Measurements from ENCODE around the gene CTCFL.
"Not testable (repeated sequence)": the region's sequence is repeated elsewhere in the genome, so short reads cannot be mapped to it uniquely, and the experiment has no call there.

CTCFL gene

DNA sequence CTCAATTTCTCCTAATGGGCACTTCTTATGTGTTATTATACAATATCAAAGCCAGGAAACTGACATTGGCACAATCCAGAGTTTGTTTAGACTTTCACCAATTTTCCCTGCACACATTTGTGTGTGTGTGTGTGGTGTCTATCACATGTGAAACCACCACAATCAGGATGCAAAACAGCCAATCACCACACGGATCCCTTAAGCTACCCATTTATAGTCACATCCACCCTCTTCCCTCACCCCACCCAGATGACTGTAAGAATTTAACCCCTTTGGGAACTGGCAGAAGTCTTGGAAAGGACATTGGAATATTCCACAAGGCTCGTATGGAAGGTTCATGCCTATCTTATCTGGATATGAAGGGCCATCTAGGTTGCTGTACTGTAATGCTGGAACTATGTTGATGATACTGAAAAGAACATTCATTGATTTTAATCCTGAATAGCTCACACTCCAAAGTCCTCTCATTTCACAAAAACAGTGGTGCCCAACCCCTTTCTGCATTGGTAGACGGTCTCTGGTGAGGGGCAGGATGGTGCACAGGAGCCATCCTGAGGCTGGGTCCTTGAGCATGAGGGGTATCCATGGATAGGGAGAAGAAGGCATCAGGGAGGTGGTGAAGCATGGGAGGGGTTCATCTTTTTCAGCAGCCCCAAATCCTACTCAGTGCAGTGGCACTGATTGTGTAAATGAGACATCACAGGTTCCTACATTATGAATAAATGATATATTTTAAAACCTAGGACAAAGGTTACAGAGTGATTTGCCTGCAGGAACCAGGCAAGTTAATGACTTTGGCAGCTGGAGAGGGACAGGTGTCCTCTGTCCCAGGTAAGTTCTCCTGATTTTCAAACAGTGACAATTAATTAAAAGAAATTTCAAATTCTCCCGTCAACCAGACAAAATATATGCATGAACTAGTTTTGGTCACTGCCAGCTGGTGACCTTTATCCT lies 12.1 kb upstream of the CTCFL start:
- no peak for DNase-seq (ENCODE audit: low read depth in 2 of 3, low spot score in 1 of 3)

DNA sequence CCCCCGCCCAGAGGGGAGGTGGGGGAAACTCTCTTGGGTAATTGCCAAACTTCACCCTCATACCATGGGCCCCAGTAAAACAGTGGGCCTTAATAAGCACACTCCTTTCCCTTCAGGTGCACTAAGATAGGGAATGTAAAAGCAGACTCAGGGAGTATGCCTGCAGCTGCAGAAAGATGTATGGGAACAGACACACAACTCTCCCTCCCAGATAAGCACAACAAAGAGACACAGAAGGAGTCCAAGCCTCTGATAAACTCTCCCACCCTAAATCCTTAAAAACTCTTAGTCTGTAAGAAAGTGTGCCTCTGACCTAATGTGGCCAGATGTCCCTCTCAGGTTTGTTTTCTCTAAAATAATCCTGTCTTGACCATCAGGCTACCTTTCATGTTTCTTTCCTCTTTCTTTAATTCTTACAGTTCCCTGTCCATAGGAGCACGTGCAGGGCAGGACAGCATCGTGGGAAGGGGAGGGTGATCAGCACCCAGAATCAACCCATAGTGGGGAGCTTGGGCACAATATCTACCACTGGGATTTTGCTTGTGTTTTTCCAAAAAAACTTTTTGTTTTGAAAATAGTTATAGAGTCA lies 11.3 kb upstream of the CTCFL start:
- no peak for DNase-seq (ENCODE audit: low read depth in 2 of 3, low spot score in 1 of 3)

DNA sequence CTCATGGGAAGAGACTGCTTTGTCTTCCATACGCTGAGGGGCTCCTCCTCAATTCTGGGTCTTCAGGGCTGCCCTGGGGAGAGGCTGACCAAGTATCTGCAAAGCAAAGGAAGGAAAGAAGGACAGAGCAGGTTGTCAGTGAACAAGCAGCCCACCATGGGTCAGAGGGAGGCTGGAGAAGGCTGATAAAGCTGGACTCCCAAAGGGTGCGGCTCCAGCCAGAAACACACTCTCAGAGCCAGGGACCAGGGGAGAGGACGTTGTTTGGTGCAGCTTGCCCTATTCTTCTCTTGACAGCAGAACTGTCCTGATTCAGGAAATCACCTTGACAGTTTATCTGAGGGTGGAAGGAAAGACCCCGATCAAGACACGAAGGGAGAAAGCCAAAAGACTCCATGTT lies 10.4 kb upstream of the CTCFL start:
- DNase-seq (ENCODE audit: low read depth in 2 of 3, low spot score in 1 of 3): no peak

DNA sequence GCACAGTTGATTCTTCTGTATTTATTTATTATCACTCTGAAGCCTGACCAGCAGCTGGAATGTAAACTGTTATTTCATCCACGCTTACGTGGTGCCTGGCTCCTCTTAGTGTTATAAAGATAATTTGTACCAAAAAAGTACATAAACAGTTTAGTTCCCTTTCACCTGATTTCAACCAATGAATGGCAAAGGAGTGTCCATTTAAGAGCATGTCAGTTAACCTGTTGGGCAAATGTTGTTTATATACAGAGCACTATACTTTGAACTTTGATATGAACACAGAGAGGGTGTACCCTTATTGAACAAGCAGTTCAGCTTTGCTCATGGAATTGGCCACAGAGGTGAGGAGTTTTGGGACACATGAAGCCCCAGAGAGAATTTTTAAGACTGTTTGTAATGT lies 7.2 kb upstream of the CTCFL start:
- no peak for DNase-seq (ENCODE audit: low read depth in 2 of 3, low spot score in 1 of 3)

DNA sequence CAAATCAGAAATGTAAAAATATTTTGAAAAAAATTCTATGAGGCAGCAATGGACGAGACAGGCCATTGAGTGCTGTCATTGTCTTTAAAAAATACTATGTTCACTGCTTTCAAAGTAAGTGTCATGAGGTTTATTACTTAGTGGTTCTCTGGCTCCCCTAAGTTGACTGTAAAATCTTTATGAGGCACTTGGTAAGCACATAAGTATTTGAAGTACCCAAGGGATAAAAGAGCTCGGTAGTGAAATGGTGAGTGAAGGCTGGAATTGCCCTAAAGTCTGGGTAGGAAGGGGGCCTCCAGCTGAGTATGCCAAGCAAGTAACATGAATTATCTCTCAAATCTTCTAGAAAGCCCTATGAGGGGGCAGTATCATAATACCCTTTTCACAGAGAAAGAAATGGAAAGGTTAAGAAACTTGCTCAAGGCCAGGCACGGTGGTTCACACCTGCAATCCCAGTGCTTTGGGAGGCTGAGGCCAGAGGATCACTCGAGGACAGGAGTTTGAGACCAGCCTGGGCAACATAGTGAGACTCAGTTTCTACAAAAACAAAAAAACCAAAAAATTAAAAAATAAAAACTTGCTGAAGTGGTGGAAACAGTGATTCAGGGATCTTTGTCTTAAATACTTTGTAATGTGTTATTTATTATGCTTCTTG lies 5.5 kb upstream of the CTCFL start:
- DNase-seq (ENCODE audit: low read depth in 2 of 3, low spot score in 1 of 3): no peak

DNA sequence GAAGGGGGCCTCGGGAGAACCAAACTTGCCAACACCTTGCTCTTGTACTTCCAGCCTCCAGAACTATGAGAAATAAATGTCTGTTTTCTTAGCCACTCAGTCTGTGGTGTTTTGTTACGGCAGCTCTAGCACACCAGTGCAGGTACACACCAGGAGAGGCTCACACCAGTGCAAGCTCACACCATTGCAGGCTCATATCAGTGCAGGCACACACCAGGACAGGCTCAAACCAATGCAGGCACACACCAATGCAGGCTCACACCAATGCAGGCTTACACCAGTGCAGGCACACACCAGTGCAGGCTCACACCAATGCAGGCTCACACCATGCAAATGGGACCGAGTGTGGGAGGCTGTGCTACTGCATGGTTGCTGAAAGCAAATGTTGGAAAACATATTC lies 4.9 kb upstream of the CTCFL start:
- no peak for DNase-seq (ENCODE audit: low read depth in 2 of 3, low spot score in 1 of 3)

DNA sequence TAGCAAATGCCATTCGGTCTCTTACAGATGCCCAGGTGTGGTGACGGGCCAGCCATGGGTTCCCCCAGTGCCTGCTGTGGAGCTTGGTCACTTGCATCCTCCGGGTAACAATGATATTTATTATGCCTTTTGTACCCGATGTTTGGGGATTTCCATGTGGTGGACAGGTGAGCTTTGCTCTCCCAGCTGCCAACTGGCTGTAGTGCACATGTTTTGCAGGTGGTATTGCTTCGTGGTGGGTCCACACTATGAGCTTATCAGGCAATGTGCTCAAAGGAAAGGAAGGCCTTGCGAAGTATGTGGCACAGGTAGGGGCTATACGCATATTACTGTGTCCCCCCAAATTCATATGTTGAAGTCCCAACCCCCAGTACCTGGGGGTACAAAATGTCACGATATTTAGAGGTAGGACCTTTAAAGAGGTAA lies 4.2 kb upstream of the CTCFL start:
- no peak for DNase-seq (ENCODE audit: low read depth in 2 of 3, low spot score in 1 of 3)

DNA sequence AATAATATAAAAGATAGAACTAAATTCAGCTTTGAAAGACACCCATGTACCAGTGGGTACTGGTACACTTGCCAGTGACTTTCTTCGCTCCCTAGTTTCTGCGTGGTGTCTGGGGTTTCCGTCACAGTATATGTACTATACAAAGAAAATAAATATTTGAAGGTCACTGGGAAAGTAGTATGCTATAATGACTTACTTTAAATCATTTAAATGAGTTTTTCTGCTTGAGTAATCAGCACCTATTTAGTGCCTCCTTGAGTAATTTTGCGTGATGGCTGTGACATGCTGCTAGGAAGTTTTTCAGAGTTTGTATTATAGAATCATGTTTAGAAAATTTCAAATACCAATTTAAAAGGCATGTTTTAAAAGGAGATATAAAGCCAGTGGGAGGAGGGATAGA lies 3.2 kb upstream of the CTCFL start:
- DNase-seq (ENCODE audit: low read depth in 2 of 3, low spot score in 1 of 3): no peak

DNA sequence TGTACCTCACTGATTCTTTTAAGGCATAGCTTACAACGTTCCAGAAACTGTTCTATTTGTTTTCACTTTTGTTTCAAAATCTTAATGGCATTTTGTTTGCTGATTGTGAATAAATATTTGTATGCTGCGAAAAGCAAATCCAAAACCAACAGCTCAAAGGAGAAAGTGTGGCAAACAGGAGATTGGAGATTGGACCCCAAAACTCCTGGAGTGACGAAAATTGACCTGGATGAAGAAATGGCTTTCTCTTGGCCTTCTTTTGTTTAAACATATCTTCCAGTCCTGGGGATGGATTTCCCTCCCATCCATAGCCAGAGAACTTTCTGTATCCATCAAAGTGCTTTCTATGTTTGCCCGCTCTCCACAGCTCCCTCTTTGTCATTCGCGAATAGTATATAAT lies 2.8 kb upstream of the CTCFL start:
- no peak for DNase-seq (ENCODE audit: low read depth in 2 of 3, low spot score in 1 of 3)

DNA sequence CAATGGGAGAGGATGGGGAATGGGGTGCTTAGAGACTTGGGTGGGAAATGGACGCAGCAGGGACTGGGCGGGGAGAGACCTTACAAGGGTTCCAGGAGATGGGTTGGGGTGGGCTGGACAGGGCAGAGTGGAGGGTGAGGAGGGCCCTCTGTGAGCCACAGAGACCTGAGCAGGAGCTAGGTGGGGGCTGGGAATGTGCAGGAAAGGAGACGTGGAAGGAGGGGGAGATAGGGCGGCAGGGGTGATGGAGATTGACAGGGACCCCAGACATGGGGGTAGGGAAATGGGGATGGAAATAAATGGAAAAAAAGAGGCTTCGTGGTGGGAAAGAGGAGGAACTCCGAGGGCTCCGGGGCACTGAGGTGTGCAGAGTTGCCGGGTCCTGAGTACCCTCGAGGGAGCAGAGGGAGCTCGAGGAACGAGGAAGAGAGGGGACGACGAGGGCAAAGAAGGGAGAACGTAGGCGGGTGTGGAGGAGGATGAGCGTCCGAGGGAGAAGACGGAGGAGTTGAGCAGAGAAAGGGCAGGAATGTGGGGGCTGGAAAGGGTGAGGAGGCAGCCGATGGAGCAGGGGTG lies 2.0 kb upstream of the CTCFL start:
- no peak for DNase-seq (ENCODE audit: low read depth in 2 of 3, low spot score in 1 of 3)

DNA sequence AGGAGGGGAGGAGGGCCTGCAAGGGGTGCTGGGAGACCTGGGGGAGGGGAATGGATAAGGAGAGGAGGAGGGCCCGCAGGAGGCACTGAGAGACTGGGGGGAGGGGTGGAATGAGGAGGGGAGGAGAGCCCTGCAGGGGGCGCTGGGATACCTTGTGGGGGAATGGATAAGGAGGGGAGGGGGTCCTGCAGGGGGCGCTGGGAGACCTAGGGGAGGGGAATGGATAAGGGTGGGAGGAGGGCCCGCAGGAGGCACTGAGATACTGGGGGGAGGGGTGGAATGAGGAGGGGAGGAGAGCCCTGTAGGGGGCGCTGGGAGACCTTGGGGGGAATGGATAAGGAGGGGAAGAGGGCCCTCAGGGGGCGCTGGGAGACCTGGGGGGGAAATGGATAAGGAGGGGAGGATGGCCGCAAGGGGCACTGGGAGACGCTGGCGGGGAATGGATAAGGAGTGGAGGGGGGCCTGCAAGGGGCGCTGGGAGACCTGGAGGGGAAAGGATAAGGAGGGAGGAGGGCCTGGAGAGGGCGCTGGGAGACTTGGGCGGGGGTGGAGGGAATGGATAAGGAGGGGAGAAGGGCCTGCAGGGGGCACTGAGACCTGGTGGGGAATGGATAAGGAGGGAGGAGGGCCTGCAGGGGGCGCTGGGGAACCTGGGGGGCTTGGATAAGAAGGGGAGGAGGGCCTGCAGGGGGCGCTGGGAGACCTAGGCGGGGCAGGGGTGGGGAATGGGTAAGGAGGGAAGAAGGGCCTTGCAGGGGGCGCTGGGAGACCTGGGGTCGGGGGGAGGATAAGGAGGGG lies 1.3 kb upstream of the CTCFL start:
- DNase-seq (ENCODE audit: low read depth in 2 of 3, low spot score in 1 of 3): peak in 1 of 3 donors; percentile 8

DNA sequence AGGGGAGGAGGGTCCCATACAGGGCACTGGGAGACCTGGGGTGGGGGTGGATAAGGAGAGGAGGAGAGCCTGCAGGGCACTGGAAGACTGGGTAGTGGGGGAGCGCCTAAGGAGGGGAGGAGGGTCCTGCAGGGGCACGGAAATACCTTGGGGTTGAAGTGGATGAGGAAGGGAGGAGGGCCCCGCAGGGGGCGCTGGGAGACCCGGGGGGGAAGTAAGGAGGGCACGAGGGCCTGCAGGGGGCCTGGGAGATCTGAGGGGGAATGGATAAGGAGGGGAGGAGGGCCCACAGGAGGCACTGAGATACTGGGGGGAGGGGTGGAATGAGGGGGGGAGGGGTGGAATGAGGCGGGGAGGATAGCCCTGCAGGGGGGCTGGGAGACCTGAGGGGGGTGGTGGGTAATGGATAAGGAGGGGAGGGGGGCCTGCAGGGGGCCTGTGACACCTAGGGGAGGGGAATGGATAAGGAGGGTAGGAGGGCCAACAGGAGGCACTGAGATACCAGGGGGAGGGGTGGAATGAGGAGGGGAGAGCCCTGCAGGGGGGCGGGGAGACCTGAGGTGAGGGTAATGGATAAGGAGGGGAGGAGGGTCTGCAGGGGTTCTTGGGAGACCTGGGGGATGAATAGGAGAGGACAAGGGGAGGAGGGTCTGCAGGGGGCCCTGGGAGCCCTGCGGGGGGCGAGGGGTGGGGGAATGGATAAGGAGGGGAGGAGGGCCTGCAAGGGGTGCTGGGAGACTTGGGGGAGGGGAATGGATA lies 567 bp upstream of the CTCFL start:
- DNase-seq (ENCODE audit: low read depth in 2 of 3, low spot score in 1 of 3): no peak

DNA sequence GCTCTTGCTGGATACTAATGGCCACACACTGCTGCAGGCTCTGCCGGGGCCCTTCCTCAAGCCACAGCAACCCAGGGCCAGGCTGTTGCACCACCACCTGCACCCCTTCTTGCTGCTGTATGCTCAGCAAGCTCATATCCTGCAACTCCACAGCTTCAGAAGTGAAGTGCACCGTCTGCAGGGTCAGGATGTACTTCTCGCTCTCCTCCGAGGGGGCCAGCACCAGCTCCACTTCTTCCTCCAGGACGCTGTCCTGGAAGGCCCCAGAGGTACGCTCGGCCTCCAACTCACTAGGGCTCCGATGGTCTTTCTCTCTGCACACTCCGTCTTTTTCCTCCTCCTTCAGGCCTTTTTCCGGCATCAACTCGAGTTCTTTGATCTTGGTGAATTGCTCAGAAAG lies 1.2 kb downstream of the CTCFL start:
- no peak for DNase-seq (ENCODE audit: low read depth in 2 of 3, low spot score in 1 of 3)

DNA sequence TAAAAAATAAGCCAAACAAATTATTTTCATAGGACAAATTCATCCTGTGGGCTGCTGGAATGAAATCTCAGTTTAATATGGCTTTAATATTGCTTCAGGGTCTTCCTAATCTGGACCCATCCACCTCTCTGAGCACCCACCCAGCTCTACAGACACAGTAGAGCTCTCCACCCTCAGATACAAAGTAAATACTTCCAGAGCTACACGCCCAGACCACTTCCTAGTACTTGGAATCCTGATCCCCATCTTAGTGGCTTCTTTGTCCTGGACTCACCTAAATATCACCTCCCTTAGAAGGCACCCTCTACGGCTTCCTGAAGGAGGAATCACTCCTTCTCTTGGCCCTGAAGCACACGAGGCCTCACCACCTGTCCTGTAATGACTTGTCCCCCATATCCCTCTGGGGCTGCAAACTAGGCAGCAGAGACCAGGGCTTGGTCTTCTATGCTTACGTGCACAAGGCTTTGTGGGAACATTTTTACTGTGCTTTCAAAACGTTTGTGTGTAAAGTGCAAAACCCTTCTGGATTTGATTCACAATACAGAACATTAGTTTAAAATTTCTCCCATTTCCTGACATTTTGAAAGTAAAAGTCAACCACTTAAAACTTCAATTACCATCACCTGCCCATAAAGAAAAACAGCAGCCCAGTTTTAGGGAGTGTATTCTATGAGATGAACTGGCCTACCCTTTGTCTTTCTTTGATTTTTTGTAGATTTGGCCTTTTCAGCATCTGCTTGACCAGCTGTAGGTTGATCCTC lies 2.4 kb downstream of the CTCFL start:
- DNase-seq (ENCODE audit: low read depth in 2 of 3, low spot score in 1 of 3): no peak

DNA sequence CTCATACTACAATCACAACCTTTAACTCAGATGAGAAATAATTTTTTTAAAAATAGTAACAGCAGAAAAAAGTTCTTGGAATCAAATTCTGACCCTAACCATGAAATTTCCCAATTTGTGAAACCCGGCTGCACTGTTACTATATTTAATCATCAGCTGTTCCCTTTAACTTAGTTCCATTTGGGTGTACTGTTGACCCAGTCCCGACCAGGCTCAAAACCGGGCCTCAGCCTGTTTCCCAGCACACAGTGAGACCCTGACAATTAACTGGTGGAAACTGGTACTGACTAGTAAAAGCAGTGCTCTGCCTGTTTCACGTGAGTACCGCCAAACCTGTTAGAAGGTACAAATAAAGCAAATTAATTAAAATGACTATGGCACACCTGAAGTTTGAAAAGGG lies 7.0 kb downstream of the CTCFL start:
- DNase-seq (ENCODE audit: low read depth in 2 of 3, low spot score in 1 of 3): no peak

DNA sequence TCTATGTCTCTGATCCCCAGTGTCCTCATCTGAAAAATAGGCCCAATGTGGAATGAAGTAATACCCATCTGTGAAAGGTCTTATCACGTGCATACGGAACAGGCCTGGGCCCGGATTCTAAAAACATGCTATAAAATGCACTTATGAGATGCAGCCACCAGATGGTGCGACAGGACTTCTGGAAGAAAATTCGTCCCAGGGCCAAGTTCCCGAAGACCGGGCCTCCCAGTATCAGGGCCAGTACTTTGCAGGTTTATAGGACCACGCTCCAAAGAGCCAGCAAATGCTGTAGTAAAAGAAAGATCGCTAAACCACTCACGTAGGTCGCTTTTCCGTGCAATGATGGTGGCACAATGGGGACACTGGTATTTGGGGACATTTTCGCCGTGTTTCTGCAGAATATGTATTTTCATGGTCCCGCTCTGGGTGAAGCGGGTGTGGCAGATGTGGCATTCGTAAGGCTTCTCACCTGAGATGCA lies 10.6 kb downstream of the CTCFL start:
- peak in 1 of 3 donors; percentile 24 for DNase-seq (ENCODE audit: low read depth in 2 of 3, low spot score in 1 of 3)

DNA sequence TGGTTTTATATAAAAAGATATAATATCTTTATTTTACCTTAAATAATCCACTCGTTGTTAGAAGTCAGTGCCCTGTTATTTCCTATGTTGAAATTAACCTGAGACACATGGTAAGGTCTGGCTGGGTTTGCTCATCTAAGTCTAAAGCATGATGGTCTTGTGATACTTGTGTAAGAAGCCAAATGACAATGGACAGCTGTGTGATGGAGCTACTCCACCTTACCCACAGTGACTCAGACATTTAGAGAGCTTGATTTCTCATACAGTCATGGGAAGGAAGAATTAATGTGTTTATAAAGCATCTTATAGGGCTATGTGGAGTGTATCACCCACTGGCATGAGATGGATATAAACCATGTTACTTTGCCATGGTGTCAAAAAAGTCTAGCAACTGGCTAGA lies 11.7 kb downstream of the CTCFL start:
- DNase-seq (ENCODE audit: low read depth in 2 of 3, low spot score in 1 of 3): no peak

DNA sequence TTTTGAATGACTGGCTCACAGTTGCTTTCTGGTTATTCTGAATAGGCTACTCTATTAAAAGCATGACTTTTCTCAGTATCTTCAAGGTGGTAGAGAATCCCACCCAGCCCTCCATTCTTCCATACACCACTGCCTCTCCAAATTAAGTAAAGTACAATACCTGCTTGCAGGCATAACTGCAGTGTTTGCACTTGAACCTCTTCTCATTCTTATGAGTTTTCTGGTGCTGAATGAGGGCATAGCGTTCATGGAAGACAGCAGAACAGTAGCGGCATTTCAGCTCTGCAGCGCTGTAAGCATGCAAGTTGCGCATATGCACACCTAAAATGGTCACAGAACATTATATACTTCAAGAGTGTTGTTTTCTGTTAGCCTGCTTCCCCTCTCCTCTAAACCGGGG lies 12.5 kb downstream of the CTCFL start:
- DNase-seq (ENCODE audit: low read depth in 2 of 3, low spot score in 1 of 3): no peak

DNA sequence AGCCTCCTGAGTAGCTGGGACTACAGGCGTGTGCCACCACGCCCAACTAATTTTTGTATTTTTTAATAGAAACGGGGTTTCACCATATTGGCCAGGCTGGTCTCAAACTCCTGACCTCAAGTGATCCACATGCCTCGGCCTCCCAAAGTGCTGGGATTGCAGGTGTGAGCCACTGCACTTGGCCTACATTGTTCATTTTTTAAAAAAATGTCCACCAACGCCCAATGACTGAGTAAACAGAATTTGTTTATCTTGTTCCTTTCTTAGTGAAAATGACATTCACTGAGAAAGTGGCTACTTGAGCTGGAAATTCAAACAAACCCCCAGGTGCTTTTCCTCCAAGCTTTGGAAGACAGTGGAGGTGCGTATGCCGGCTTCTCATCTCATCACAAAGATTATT lies 13.2 kb downstream of the CTCFL start:
- not testable (repeated sequence) for DNase-seq (ENCODE audit: low read depth in 2 of 3, low spot score in 1 of 3)
